PFSK-1 (cell line): ENCODE results near the gene FAM241A.

Experiments used
- FOXP2 ChIP-seq: optimal IDR thresholded peaks from 2 replicates; pipeline ENCODE3; 2011; ENCODE audit warnings: borderline replicate concordance, control low read depth, inconsistent platforms; ENCODE audit not compliant: insufficient read depth; ENCODE audit errors: extremely low read length, extremely low read depth
- POLR2AphosphoS5 ChIP-seq: IDR thresholded peaks from 2 replicates; pipeline ENCODE4 v1.6.1; 2012; ENCODE audit warnings: low read depth, mild to moderate bottlenecking, control low read depth, low read length, moderate library complexity
- REST ChIP-seq, 2 experiments: IDR thresholded peaks; 2 replicates each; pipeline versions ENCODE4 v1.6.1 to v1.8.0; 2011 to 2012; ENCODE audit warnings: low read depth in 2 of 2, low read length in 2 of 2, control low read depth in 1 of 2, inconsistent platforms in 1 of 2, mild to moderate bottlenecking in 1 of 2, moderate library complexity in 1 of 2; ENCODE audit not compliant: insufficient read depth in 1 of 2
- SIN3A ChIP-seq: IDR thresholded peaks from 2 replicates; pipeline ENCODE4 v1.6.1; 2012; ENCODE audit warnings: mild to moderate bottlenecking, low read length, moderate library complexity, borderline replicate concordance; ENCODE audit not compliant: insufficient read depth
- TAF1 ChIP-seq: IDR thresholded peaks from 2 replicates; pipeline ENCODE4 v1.6.1; 2012; ENCODE audit warnings: low read length, control low read depth, borderline replicate concordance; ENCODE audit not compliant: insufficient read depth

Gene FAM241A

GRCh38 chr4:112153211-112153791 is 8.0 kb downstream of the FAM241A start:
- TF ChIP-seq POLR2AphosphoS5 (no peak), TAF1 (no peak), SIN3A (no peak), FOXP2 (no peak), REST (IDR thresholded peaks at IDR 0.05; ENCODE audit: insufficient read depth in 1 of 2, low read depth in 2 of 2, low read length in 2 of 2) (no peak)

GRCh38 chr4:112156112-112156511 is 10.9 kb downstream of the FAM241A start:
- no peak for TF ChIP-seq TAF1
- TF ChIP-seq POLR2AphosphoS5: no peak
- no peak for TF ChIP-seq REST (IDR thresholded peaks at IDR 0.05; ENCODE audit: insufficient read depth in 1 of 2, low read depth in 2 of 2, low read length in 2 of 2)
- TF ChIP-seq SIN3A: no peak
- no peak for TF ChIP-seq FOXP2

- TF ChIP-seq REST (IDR thresholded peaks at IDR 0.05; ENCODE audit: insufficient read depth in 1 of 2, low read depth in 2 of 2, low read length in 2 of 2): no peak
- no peak for TF ChIP-seq FOXP2
- no peak for TF ChIP-seq SIN3A
- TF ChIP-seq TAF1: no peak
- TF ChIP-seq POLR2AphosphoS5: no peak
Observed at GRCh38 chr4:112156553-112156952, 11.3 kb downstream of the FAM241A start.

- TF ChIP-seq REST (IDR thresholded peaks at IDR 0.05; ENCODE audit: insufficient read depth in 1 of 2, low read depth in 2 of 2, low read length in 2 of 2): no peak
- TF ChIP-seq FOXP2: no peak
- no peak for TF ChIP-seq POLR2AphosphoS5
- TF ChIP-seq SIN3A: no peak
- no peak for TF ChIP-seq TAF1
Observed at GRCh38 chr4:112167794-112168193, 22.5 kb downstream of the FAM241A start.
